GM19395 (cell line): ENCODE measurements around the gene FBXW4.

Experiments used
- ATAC-seq: cut with Tn5 transposase; IDR thresholded peaks from one replicate; pipeline ENCODE4 v1.9.1; 2021; ENCODE audit warnings: mild to moderate bottlenecking, moderate library complexity; ENCODE audit not compliant: unreplicated experiment

Gene FBXW4

DNA sequence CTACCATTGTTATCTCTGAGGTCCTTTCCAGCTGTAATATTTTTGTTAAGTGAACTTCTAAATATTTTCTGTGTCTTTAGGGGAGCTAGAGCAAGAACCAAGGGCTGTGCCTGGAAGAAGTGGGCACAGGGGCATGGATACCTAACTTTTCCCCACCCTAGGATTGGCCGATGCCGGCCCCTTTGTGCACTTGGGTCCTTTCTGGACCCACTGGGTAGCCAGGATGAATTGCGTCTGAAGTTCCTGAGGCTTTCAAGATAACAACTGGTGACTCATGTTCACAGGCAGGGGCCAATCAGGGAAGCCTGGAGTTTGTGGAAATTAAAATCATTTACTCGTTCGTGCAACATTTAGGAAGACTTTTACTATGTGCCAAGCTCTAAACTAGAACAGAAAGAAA, 106.1 kb downstream of the FBXW4 start:
- ATAC-seq, result no peak

DNA sequence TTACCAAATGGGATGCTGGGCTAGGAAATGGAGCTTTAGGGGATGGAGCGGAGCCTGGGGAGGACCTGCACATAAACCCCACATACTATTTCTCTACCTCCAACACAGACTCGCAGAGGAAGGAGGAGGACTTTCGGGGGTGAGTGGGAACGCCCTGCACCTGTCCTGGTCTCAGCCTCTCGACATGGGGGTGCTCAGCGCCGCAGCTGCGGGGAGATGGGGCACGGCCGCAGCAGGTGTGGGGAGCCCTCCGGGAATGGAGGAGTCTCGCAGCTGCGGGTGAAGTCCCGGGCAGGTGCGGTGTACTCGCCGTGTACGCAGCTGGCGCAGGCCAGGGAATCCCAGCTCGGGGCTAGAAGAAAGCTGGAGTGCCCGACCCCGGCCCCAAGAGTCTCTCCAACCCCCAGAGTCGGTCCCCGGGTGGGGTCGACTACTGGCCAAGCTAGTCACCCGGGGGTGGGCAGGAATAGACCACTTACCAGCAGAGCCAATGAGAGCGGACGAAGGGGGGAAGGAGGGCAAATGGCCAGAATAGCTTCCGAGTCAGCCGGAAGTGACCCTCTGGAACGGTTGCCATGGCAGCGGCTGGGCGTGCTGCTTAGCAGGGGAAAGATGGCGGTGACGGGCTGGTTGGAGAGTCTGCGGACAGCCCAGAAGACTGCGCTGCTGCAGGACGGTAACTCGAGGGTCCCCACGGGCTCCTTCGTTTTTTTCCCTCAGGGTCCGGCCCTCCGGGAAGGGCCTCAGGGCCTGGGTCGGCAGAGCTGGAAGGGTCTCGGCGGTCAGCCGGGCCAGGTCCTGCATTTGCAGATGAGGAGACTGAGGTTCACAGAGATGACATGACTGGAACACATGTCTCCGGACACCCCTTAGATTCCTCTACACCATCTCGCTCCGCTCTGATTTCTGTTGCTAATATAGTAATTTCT, 107.0 kb downstream of the FBXW4 start, which contains the start of the genes DPCD and POLL:
Gene DPCD, plus strand, starts transcription at position 597 of the 929 bp plus-strand sequence. Its CDS starts 16 bp downstream, at position 613.
Gene POLL, minus strand, starts transcription at position 533 of the 929 bp plus-strand sequence. CDS start 897 bp downstream, outside the sequence.
- ATAC-seq, result peak; percentile 97

DNA sequence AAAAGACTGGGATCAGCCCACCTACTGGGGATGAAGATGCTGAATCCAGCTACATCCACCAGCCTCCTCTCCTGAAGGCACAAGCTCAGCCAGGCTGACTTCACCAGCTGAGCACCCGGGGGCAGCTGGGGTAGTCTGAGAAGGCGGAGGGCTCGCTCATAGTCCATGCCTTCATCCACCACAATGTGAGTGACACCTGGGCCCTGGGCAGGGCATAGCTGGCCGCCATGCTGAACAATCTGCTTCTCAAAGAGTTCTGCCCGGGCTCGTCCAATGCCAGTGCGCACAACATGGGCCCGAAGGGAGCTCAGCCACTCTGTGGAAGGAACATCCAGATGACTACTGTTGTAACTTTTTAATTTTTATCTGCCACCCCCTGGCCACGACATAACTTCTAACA, 109.1 kb downstream of the FBXW4 start:
- no peak for ATAC-seq

DNA sequence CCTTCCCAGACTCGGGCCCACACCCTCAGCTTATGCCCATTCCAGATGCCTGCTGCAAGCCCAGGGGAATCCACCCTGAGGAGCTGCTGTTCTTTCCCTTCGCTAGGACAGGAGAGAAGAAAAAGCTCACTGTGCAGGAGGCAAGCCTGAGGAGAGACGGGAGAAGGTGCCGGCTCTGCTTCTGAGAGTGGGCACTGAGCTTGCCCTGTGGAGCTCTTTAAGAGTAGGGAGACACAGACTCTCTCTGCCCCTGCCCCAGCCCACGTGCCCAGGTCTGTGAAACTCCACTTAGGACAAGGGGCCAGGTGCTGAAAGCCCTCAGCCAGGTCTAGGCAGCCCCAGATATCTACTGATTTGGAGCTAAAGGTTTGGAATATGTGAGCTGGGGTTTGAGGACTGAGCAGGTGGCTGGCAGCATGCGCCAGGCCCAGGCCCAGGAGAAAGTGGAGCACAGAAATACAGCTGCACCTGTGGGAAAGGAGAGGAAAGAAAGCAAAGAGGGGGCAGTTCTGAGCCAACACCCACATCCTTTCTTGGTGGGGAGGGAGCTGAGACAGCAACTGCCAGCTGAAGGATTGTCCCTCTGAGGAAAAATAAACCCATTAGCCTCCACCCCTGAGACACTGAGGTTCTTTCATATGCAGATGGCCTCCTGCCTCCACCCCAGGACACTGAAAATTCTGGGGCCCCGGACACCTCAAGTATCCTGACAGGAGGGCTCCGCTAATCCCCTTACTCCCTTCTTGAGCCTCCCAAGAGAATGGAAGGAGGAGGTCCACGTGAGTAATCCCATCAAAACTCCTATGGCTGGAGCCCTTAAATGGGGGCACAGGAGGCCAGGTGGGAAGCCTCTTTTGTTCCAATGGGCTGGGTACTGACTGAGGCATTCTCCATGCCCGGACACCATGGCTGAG, 114.2 kb downstream of the FBXW4 start:
- no peak for ATAC-seq

DNA sequence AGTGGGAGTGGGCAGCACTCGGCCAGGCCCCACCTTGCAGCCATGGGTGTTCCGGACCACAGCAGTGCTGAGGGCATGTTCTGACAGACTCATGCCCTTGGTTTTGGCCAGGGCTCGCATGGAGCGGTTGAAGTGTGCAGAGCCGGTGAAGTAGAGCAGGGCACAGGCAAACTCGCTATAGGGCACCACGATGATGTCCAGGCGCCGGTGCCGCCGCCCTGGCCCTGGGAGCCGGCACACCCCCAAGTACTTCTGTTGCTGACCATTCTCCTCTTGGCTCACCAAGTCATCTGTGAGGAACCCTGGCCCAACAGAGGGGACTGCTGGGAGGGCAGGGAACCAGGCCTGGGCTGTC, 115.5 kb downstream of the FBXW4 start:
- no peak for ATAC-seq

DNA sequence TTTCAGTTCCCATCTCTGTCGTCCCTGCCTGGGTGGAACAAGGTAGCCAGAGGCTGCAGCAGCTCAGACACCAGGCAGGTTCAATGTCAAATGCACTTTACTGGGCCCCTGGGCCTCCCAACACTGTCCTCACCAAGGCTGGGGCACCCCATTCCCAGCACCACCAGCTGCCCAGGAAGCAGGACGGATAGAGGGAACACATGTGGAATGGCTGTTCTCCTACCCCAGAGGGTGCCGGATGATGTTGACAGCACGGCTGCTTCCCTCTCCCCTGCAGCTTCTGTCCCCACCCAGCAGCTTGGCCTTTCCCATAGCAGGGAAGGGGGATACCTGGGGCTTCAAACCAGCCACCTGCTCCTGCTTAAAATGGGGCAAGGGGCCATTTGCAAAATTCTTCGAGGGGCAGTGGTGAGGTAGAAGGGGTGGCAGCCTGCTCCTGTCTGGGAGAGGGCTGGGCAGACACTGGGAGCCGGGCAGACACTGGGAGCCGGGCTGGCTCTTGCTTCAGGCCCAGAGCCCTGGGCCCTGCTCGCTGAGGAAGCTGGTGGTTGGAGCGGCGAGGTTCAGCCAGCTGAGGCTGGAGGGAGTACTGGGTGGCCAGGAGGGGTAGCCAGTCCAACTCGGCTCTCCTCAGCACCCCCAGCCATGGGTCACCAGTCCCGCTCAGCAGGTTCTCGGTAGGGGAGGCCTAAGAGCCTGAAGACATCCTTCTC, 116.0 kb downstream of the FBXW4 start:
- no peak for ATAC-seq

DNA sequence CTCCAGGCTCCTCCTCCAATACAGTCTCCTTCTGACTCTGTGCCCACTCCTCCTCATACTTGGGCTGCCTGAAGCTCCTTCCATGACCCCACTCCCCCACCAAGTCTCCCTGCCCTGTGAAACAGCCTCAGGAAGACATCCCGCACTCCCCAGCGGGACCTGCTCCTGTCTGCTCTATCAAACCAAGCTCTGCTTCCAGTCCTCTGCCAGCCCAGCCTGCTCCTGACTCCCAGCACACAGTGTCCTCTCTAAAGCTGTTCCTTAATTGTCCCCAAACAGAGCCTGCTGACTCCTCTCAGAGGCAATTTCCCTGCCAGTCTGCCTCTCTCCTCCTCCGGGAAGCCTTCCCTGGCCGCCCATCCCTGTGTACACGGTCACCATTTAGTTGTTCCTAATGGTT, 116.8 kb downstream of the FBXW4 start:
- no peak for ATAC-seq

DNA sequence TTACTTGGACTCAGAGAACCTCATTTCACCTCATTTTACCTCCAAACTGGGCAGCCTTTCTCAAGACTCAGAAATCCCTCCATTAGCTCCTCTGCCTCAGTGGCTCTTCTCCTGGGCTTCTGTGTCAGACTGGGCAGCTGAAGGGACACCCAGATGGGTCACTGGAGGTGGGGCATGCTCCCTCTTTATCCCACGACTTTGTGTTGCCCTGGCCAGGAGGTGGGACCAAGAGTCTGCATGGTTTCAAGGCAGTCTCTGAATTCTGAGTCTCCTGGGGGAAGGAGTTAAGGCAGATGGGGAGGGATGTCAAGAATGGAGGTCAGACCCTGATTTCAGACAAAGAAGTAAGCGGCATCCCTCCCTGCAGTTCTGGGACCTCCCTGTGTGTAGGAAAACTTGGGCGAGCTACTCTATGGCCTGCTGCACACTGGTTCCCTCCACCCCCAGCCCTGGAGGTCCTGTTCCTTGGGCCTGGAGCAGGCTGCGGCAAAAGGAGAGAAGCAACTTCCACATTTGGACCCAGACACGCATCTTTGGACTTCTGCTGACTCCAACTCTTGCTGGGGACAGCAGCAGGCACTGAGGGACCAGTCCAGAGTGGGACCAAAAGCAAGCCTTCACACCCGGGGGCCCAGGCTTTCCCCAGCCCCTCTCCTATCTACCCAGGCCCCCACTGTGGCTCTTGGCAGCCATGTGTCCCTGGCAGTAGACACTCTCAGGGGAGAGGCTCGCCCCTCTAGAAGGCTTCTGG, 117.7 kb downstream of the FBXW4 start:
- no peak for ATAC-seq

DNA sequence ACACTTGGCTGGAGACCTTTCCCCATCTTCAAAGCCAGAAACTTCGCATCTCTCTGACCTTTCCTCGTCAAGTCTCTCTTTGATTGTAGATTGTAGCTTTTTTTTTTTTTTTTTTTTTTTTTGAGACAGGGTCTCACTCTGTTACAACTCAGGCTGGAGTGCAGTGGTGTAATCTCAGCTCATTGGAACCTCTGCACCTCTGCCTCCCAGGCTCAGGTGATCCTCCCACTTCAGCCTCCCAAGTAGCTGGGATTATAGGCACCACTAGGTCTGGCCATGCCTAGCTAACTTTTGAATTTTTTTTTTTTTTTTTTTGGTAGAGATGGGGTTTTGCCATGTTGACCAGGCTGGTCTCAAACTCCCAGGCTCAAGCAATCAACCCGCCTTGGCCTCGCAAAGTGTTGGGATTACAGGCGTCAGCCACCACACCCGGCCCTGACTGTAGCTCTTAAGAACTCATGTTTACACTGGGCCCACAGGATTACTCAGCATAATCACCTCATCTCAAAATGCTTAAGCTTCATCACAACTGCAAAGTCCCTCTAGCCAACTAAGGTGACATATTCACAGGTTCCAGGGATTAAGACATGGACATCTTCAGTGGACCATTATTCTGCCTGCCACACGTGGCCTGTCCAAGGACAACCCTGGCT, 118.6 kb downstream of the FBXW4 start:
- no peak for ATAC-seq

DNA sequence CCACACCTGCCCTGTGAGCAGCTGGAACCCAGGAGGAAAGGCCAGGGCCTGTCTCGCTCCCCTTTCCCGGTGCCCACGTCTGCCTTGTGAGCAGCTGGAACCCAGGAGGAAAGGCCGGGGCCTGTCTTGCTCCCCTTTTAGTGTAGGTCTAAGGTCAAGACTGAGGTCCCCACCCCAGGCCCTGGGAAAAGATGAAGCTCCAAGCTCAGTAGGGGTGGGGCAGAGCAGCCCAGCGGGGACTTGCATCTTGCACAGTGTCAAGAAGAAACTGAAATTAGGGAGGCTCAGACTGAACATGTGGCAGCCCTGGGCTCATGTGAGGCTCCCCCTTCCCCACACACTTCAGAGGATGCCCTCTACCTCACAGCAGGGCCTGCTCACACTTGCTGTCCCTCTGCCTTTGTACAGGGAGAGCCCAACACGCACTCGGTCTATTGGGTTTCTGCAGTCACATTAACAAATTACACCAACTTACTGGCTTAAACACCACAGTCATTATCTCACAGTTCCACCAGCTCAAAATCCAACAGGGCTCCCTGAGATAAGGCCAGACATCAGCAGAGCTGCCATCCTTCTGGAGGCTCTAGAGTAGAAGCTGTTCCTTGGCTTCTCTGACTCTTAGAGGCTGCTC, 119.3 kb downstream of the FBXW4 start:
- ATAC-seq, result no peak

DNA sequence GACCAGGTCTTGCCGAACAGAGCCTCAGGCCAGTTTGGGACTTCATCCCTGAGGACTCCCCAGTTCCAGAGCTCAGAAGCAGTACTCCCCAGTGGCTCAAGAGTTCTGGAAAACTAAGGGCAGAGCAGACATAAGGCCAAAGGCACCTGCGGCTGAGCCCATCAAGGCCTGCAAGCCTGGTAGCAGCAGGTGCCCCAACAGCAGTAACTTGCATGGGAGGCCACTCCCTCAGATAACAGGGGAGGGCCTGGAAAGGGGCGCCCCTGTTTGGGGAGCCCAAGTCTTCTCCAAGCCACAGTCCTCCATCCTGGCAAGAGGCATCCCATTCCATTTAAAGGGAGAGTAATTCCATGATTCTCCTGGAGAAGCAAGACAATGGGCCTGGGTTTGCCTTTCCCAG, 119.9 kb downstream of the FBXW4 start:
- no peak for ATAC-seq

DNA sequence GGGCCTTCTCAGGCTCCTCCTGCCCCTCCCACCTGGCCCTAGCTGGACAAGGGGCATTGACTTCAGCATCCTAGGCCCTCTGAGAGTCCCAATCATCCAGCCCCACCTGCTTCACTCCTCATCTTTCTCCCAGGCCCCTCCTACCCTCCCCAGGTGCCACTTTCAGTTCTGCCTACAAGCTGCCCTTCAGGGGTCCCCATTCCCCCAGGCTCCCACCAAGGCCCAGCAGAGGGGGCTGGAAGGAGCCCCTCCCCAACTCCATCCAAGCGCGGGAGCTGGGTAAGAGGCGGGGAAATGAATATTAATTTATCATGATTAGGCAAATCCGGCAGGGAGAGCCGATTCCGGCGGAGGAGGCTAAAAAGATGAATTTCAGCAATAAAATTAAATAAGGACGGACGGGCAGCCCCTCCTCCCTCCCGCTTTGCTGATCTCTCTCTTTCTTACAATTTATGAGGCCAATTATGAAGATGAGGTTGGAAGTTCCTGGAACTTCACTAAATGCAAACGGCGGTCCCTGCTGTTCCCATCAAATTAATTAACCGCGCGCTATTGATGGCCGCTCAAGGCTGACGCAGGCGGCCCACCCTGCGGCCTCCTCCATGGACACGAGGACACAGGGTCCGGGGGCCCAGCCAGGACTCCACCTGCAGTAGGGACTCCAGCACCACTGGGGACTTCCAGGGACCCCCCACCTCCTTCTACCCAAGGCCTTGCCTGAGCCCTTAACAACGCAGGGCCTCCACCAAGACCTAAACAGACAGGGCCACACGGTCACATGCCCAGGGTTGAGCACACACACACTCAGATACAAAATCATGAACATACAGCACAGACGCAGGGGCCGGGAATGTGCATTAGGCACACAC, 120.9 kb downstream of the FBXW4 start:
- no peak for ATAC-seq

DNA sequence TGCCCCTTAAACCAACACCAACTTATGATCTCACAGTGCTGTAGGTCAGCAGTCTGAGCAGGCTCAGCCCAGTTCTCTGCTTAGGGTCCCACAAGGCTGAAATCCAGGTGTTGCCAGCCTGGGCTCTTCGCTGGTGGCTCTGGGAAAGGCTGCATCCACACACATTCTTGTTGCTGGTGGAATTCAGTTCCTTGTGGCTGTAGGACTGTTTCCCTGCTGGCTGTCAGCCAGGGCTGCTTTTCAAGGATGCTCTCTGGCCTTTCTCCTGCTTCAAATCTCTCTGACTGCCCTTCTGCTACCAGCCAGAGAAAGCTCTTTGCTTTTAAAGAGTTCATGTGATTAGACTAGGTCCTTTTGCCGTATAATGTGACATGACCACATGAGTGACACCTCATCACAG, 122.2 kb downstream of the FBXW4 start:
- no peak for ATAC-seq

DNA sequence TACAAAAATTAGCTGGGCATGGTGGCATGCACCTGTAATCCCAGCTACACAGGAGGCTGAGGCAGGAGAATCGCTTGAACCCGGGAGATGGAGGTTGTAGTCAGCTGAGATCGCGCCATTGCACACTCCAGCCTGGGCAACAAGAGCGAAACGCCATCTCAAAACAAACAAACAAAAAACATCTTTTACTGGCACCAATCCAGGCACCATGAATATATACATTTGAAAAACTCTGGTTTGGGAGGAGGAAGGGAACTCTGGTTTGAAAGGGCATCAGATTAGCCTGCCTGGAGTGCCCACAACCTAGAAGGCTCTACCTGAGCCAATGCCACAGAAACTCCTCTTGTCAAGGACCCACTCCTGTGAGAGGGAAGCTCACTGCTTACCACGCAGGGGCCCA, 122.8 kb downstream of the FBXW4 start:
- ATAC-seq, result no peak

DNA sequence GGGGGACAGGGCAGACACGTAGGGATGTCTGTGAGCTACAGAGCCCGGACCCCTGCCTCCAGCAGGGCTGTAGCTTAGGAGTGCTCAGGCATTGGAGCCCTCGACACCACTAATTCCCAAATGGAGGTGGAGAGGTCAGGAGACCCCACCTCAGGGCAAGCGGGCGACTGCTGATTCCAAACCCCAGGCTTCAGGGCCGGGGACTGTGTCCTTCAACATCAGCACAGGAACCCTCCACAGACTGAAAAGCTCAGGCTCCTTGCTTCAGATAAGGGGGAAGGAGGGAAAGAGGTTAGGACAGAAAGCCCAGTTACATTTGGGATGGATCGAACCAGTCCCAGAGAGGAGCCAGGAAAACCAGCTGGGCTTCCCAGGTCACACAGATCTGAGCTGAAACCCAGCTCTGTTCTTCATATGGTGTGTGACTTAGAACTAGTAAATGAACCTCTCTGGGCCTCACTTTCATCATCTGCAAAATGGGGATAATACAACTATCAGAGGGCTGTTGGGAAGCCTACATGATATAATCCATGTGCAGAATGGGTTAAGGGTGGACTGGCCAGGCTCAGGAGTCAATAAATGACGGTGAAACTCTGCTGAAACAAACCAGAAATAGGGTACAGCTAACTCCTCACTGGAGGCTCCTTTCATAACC, 123.6 kb downstream of the FBXW4 start:
- no peak for ATAC-seq

DNA sequence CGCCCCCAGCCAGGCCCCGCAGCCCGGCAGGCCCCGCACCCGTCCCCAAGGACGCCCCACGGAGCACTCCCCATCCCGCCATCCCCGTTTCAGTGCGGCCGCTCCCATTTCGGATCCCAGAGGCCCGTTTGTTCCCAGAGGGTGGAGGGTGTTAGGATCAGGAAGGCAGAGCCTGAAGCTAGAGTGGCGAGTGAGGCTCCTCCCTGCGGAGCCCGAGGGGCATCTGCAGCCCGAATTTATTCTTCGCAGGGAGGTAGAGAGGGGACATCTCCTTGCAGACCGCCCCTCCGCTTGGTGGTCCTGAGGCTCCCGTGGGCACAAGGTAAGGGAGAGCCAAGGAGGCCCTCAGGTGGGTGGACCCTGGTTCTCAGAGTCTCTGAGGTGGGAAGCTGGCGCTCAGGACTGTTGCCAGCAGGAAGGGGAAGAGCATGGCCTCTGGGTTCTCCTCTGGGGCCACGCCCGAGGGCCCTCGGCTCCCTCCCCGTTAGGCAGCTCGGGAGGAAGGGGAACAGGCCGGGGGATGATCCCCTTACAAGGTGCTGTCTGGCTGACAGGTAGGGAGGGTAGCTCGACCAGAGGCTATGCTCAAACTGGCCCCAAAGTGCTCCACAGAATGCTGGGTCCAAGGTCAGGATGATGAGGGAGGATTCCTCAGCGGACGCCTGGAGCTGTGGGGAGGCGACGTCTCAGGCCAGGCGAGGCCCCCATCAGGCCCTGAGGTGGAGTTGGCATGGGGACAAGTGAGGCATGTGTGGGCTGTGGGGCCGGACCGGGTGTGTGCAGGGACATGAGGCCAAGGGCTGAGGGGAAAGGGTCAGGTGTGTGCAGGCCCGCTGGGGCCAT, 124.3 kb downstream of the FBXW4 start:
- peak; percentile 10 for ATAC-seq
